OCI-LY1 (cell line): Measurements from ENCODE around the gene NUAK1.

Experiments used
- EZH2 ChIP-seq: fragments of 200-600 bp; sonication (generic), shearing (Covaris generic); IDR thresholded peaks from 2 replicates; pipeline ENCODE4 v1.8.0; 2017; ENCODE audit warnings: borderline replicate concordance, mixed run types, mild to moderate bottlenecking, antibody characterized with exemption, low read length, moderate library complexity, mixed read lengths
- TF ChIP-seq, protein P1 (sequence below): fragments of 200-600 bp; sonication (generic), shearing (Covaris generic); IDR thresholded peaks from 2 replicates; pipeline ENCODE4 v1.5.1; 2017; ENCODE audit warnings: mild to moderate bottlenecking, antibody characterized with exemption, low read length, moderate library complexity, mixed read lengths

DNA sequence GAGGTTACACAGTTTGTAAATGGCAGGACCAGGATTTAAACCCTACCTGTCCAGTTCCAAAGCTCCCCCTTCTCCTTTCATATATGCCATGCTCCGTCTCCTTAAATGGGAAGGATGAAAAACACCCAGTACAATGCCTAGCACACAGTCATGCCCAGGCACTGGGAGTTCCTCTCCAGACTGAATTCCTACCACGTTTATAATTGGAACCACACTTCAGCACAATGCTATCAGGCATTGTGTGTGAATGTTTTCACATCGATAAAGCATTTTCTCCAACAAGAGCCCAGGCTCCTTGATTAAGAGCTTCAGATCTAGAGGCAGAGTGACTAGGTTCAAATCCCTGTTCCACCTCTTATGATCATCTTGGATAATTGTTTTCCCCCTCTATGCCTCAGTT, 2.7 kb upstream of the NUAK1 start:
- TF ChIP-seq, protein P1, sequence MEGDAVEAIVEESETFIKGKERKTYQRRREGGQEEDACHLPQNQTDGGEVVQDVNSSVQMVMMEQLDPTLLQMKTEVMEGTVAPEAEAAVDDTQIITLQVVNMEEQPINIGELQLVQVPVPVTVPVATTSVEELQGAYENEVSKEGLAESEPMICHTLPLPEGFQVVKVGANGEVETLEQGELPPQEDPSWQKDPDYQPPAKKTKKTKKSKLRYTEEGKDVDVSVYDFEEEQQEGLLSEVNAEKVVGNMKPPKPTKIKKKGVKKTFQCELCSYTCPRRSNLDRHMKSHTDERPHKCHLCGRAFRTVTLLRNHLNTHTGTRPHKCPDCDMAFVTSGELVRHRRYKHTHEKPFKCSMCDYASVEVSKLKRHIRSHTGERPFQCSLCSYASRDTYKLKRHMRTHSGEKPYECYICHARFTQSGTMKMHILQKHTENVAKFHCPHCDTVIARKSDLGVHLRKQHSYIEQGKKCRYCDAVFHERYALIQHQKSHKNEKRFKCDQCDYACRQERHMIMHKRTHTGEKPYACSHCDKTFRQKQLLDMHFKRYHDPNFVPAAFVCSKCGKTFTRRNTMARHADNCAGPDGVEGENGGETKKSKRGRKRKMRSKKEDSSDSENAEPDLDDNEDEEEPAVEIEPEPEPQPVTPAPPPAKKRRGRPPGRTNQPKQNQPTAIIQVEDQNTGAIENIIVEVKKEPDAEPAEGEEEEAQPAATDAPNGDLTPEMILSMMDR: no peak
- TF ChIP-seq EZH2: no peak
